ENCODE results near the gene SLC30A1. TPM values are rescaled to one million over a fixed set of nuclear protein-coding genes. Genes with fewer than 3 reads are reported as not detected.

Gene SLC30A1
- total RNA-seq, 1 donor from 2014 or later = 7.1 TPM

DNA sequence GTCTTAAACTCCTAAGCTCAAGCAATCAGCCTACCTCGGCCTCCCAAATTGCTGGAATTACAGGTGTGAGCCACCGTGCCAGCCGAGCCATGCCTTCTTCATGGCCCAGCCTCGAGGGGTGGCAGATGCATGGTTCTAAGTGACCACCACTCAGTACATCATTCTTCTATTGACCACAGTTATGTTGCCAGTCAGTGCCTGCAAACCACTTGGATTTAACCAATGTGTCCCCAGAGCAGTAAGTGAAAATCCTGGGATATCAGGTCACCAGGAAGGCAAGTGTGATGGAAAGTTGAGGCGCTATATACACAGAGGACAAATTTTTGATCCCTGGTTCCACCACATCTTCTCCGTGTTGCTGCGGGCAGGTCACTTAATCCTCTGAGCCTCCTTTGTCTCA is 50.0 kb downstream of the SLC30A1 start:
- no peaks in the 10 kb centered on the region for H3K79me2 ChIP-seq (ENCODE audit: low read depth)
- H2AFZ ChIP-seq (replicated peaks) = no peak overlapping the region
- H3K4me1 ChIP-seq = no peaks in the 10 kb centered on the region
- H3K9ac ChIP-seq = no peak overlapping the region
- no peaks in the 10 kb centered on the region for H3K9me3 Mint-ChIP-seq
- no peaks in the 10 kb centered on the region for H4K20me1 ChIP-seq (ENCODE audit: low read depth)
- H3K4me3 Mint-ChIP-seq = no peak overlapping the region
- DNase-seq (ENCODE audit: low spot score) = no peak
- no peaks in the 10 kb centered on the region for H3K9me3 ChIP-seq (ENCODE audit: low read depth)
- no peaks in the 10 kb centered on the region for H3K36me3 Mint-ChIP-seq
- H3K27me3 ChIP-seq = no peaks in the 10 kb centered on the region
- no peak overlapping the region for H3K27ac ChIP-seq
- peaks cover 15% of the 10 kb centered on the region for H3K4me1 Mint-ChIP-seq
- peaks cover 8% of the 10 kb centered on the region for H3K27me3 Mint-ChIP-seq (ENCODE audit: insufficient read depth, low read depth)
- no peaks in the 10 kb centered on the region for H3F3A ChIP-seq (ENCODE audit: low read depth)
- no peak overlapping the region for H3K4me2 ChIP-seq
- H3K36me3 ChIP-seq = no peaks in the 10 kb centered on the region
- no peak overlapping the region for H3K27ac Mint-ChIP-seq
- TF ChIP-seq EZH2phosphoT487 (IDR thresholded peaks at IDR 0.05) (no peak), CTCF (IDR thresholded peaks at IDR 0.05) (no peak), EZH2 (IDR thresholded peaks at IDR 0.05) (no peak)
- H3K4me3 ChIP-seq = no peak overlapping the region

- no peaks in the 10 kb centered on the region for H3K9me3 ChIP-seq (ENCODE audit: low read depth)
- no peak for DNase-seq (ENCODE audit: low spot score)
- no peaks in the 10 kb centered on the region for H4K20me1 ChIP-seq (ENCODE audit: low read depth)
- H3F3A ChIP-seq (ENCODE audit: low read depth) = no peaks in the 10 kb centered on the region
- H3K27ac ChIP-seq = no peak overlapping the region
- H3K79me2 ChIP-seq (ENCODE audit: low read depth) = no peaks in the 10 kb centered on the region
- H3K4me1 ChIP-seq = no peaks in the 10 kb centered on the region
- Mint-ChIP-seq H3K36me3 (no peaks in the 10 kb centered on the region), H3K9me3 (no peaks in the 10 kb centered on the region), H3K27me3 (ENCODE audit: insufficient read depth, low read depth) (peaks cover 8% of the 10 kb centered on the region), H3K4me3 (no peak overlapping the region), H3K27ac (no peak overlapping the region), H3K4me1 (peaks cover 15% of the 10 kb centered on the region)
- no peaks in the 10 kb centered on the region for H3K36me3 ChIP-seq
- no peaks in the 10 kb centered on the region for H3K27me3 ChIP-seq
- no peak overlapping the region for H3K4me3 ChIP-seq
- no peak overlapping the region for H3K9ac ChIP-seq
- H2AFZ ChIP-seq (replicated peaks) = no peak overlapping the region
- TF ChIP-seq EZH2phosphoT487 (IDR thresholded peaks at IDR 0.05) = no peak
- TF ChIP-seq EZH2 (IDR thresholded peaks at IDR 0.05) = no peak
- no peak for TF ChIP-seq CTCF (IDR thresholded peaks at IDR 0.05)
- no peak overlapping the region for H3K4me2 ChIP-seq
Observed at GRCh38 chr1:211527888-211528287, 51.1 kb downstream of the SLC30A1 start.

DNA sequence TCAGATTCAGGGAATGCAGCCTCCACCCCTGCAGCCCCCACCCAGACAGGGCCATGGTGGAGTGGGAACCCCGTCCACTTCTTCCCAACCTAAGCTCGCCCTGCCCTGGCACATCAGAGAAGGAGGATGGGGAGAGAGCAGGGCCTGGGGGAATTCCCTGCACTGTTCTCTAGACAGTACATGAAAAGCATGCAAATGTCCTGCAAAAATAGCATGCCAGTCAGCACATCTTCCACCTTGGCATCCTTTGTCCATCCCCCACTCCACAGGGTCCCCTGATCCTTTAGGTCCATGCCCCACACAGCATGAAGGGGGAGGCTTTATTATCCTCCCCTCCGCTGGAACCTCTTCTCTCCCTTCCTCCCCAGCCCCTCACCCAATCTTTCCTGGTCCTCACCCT is 52.0 kb downstream of the SLC30A1 start:
- no peaks in the 10 kb centered on the region for H3K36me3 ChIP-seq
- H3K27ac ChIP-seq = no peak overlapping the region
- H3K4me2 ChIP-seq = no peak overlapping the region
- no peak overlapping the region for H3K9ac ChIP-seq
- no peaks in the 10 kb centered on the region for H3K79me2 ChIP-seq (ENCODE audit: low read depth)
- peaks cover 6% of the 10 kb centered on the region for H3K27me3 Mint-ChIP-seq (ENCODE audit: insufficient read depth, low read depth)
- no peaks in the 10 kb centered on the region for H3K4me1 ChIP-seq
- no peak overlapping the region for H3K4me3 ChIP-seq
- H3K27ac Mint-ChIP-seq = no peak overlapping the region
- H3K27me3 ChIP-seq = no peaks in the 10 kb centered on the region
- TF ChIP-seq CTCF (IDR thresholded peaks at IDR 0.05) = no peak
- TF ChIP-seq EZH2 (IDR thresholded peaks at IDR 0.05) = no peak
- TF ChIP-seq EZH2phosphoT487 (IDR thresholded peaks at IDR 0.05) = no peak
- no peaks in the 10 kb centered on the region for H3K9me3 ChIP-seq (ENCODE audit: low read depth)
- no peak overlapping the region for H3K4me3 Mint-ChIP-seq
- peak overlapping the region; percentile 57 for H2AFZ ChIP-seq (replicated peaks)
- peaks cover 15% of the 10 kb centered on the region for H3K4me1 Mint-ChIP-seq
- no peaks in the 10 kb centered on the region for H3F3A ChIP-seq (ENCODE audit: low read depth)
- H3K36me3 Mint-ChIP-seq = no peaks in the 10 kb centered on the region
- DNase-seq (ENCODE audit: low spot score) = no peak
- H3K9me3 Mint-ChIP-seq = no peaks in the 10 kb centered on the region
- no peaks in the 10 kb centered on the region for H4K20me1 ChIP-seq (ENCODE audit: low read depth)
